HS-5 (cell line): Measurements from ENCODE around the gene PSRC1.
"Not testable (repeated sequence)": the region's sequence is repeated elsewhere in the genome, so short reads cannot be mapped to it uniquely, and the experiment has no call there.

ENCODE experiments used
- DNase-seq: peaks from one replicate; pipeline ENCODE4 v3.0.0-alpha.2; 2012; ENCODE audit warnings: low read depth

PSRC1 gene

GRCh38 chr1:109295712-109296415 is 12.9 kb upstream of the PSRC1 start:
- no peak for DNase-seq

GRCh38 chr1:109294481-109294880 is 11.5 kb upstream of the PSRC1 start:
- no peak for DNase-seq

- DNase-seq, result no peak
These were observed 10.1 kb upstream of the PSRC1 start for GRCh38 chr1:109293026-109293425.

- no peak for DNase-seq
These were observed 9.4 kb upstream of the PSRC1 start for GRCh38 chr1:109292364-109292763.

- no peak for DNase-seq
These were observed 8.1 kb upstream of the PSRC1 start for GRCh38 chr1:109290998-109291397.

GRCh38 chr1:109290137-109290536 is 7.2 kb upstream of the PSRC1 start:
- DNase-seq, result no peak

GRCh38 chr1:109286762-109287161 is 3.8 kb upstream of the PSRC1 start:
- DNase-seq, result not testable (repeated sequence)

- DNase-seq, result no peak
These were observed 1.0 kb upstream of the PSRC1 start for GRCh38 chr1:109283748-109284600.

- no peak for DNase-seq
These were observed 421 bp downstream of the PSRC1 start for GRCh38 chr1:109282497-109282951.

- no peak for DNase-seq
These were observed 1.1 kb downstream of the PSRC1 start for GRCh38 chr1:109281680-109282496.

- DNase-seq, result no peak
These were observed 2.1 kb downstream of the PSRC1 start for GRCh38 chr1:109280862-109281261.

GRCh38 chr1:109279615-109280278 is 3.2 kb downstream of the PSRC1 start:
- no peak for DNase-seq

GRCh38 chr1:109277434-109278204 is 5.3 kb downstream of the PSRC1 start:
- DNase-seq, result no peak

- no peak for DNase-seq
These were observed 7.1 kb downstream of the PSRC1 start for GRCh38 chr1:109275706-109276345.

- no peak for DNase-seq
These were observed 8.1 kb downstream of the PSRC1 start for GRCh38 chr1:109274533-109275476.

- DNase-seq, result no peak
These were observed 9.2 kb downstream of the PSRC1 start for GRCh38 chr1:109273570-109274288.

- DNase-seq, result no peak
These were observed 10.0 kb downstream of the PSRC1 start for GRCh38 chr1:109272831-109273547.
